ENCODE measurements around the gene HINFP. TPM values are rescaled to one million over a fixed set of nuclear protein-coding genes. Genes with fewer than 3 reads are reported as not detected.
"Not testable (repeated sequence)": the region's sequence is repeated elsewhere in the genome, so short reads cannot be mapped to it uniquely, and the experiment has no call there.

HINFP gene
- polyA plus RNA-seq, 4 donors = 21.3 to 44.1 (median 26.5) TPM

DNA sequence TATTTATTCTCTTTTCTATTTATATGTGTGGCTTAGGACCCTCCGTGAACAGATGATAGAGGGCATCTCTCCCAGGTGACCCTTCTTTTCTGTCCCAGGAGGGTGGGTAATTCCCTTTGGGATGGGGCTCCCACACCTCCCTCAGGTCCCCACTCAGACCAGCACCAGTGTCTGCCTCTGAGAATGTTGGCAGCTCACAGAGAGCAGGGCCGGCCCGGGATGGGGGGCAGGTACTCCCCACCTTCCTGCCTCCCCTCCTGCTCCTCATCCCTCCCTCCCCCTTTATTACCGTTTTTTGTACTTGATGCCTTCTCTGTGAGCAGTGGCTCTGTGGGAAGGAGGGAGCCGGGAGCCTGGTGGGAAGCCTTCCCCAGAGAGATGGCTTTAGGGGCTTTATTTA lies 4.8 kb upstream of the HINFP start:
- DNase-seq (ENCODE audit: low read depth in 4 of 4, low spot score in 3 of 4) = no peak

DNA sequence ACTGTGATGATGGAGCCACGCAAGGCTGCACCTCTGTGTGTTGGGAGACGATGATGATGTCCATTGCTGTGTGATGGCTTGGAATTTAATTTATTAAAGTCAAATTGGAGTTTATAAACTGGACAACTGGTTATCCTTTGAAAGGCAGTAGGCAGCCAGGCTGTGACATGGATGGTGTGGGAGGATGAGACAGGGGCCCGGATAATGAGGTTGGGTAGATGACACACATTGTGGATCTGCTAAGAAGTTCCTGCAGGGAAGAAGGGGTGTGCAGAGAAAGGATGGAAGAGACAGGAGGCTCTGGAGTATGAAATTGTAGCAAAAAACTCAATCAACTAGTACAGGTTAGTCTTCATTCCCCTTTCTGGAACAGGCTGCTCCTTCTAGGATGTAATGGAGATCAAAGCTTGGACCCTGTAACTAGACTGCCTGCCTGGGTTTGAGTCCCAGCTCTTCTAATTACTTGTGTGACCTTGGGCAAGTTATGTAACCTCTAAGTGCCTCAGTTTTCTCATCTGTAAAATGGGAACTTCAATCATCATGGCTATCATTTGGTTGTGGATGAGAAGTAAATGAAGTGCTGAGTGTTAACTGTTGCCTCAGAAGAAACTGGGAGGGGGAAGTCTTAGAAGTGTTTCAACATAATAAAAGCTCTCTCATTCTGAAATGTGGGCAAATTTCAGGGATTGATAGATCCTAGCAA lies 4.2 kb upstream of the HINFP start:
- no peak for DNase-seq (ENCODE audit: low read depth in 4 of 4, low spot score in 3 of 4)

GRCh38 chr11:119118227-119118626 lies 3.2 kb upstream of the HINFP start:
- DNase-seq (ENCODE audit: low read depth in 4 of 4, low spot score in 3 of 4) = no peak

- no peak for DNase-seq (ENCODE audit: low read depth in 4 of 4, low spot score in 3 of 4)
These were observed 2.4 kb upstream of the HINFP start for GRCh38 chr11:119118946-119119345.

DNA sequence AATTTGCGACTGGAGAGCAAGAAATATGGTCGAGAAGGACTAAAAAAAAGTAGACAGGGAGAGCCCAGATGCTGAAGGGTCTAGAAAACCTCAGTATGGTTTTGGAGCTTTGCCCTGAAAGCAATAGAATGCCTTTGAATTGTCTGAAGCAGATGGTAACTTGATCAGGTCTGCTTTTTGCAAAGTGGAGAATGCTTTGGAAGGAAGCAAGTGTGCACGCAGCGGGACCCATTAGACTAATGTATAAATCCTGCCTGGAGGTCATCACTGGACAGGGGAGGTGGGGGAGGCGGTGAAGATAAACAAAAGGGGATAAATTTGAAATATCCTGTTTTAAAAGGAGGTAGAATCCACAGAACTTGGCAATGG lies 757 bp upstream of the HINFP start:
- no peak for DNase-seq (ENCODE audit: low read depth in 4 of 4, low spot score in 3 of 4)

DNA sequence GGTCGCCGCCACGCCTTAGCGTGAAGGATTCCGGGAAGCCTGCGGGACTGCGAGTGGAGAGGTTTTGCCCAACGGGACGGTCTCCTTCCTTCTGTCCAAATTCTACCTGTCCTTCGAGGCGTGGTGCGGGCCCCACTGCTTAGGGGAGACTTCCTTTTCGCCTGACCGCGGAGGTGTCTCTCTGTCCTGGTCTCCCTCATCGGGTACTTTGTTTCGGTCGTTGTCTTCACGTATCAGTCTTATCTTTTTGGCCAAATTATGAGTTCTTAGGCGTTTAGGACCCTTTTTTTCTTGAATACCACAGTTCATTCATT lies 388 bp downstream of the HINFP start:
- no peak for DNase-seq (ENCODE audit: low read depth in 4 of 4, low spot score in 3 of 4)

DNA sequence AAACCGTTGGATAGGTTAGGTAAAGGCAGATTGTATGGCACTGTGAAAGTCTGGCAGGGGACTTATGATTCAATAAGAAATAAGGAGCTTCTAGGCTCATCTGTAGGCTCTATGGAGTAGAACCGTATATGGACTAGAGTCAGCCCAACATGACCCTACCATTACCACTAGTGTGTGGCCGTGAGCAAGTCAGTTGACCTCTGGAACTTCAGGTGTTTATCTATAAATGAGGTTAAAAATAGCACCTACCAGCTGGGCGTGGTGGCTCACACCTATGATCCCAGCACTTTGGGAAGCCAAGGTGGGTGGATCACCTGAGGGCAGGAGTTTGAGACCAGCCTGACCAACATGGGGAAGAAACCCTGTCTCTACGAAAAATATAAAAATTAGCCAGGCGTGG lies 4.4 kb downstream of the HINFP start:
- DNase-seq (ENCODE audit: low read depth in 4 of 4, low spot score in 3 of 4) = no peak

- no peak for DNase-seq (ENCODE audit: low read depth in 4 of 4, low spot score in 3 of 4)
These were observed 5.4 kb downstream of the HINFP start for GRCh38 chr11:119126675-119127268.

- no peak for DNase-seq (ENCODE audit: low read depth in 4 of 4, low spot score in 3 of 4)
These were observed 9.3 kb downstream of the HINFP start for GRCh38 chr11:119130662-119131061.

DNA sequence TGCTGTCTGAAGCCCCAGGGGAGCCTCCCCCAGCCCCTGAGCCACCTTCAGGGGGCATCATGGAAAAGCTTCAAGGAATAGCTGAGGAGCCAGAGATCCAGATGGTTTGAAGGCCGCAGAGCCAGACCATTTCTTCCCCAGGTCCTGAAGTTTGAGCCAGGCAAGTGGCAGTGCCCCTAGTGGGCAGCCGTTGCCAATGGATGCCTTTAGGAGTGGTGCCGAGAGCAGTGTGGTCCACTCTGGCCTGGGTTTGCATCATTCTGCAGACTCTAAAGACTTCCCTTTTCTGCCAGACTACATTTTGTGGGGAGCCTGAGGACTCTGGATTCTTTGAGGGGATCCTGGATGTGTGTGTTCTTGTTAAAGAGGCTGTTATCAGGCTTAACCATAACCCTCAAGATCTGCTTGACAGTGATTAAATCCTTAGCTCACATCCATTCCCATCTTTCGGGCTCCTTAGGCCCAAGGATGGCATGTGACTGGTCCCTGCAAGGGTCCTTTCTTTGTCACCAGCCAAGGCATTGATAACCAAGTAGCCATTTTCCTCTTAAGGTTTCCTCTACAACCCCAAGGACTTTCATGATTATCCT lies 13.1 kb downstream of the HINFP start:
- DNase-seq (ENCODE audit: low read depth in 4 of 4, low spot score in 3 of 4) = no peak

DNA sequence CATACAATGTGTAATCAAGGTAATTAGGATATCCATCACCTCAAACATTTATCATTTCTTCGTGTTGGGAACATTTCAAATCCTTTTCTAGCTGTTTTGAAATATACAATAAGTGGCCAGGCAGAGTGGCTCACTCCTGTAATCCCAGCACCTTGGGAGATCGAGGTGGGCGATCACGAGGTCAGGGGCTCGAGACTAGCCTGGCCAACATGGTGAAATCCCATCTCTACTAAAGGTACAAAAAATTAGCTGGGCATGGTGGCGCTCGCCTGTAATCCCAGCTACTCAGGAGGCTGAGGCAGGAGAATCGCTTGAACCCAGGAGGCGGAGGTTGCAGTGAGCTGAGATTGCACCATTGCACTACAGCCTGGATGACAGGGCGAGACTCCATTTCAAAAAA lies 17.9 kb downstream of the HINFP start:
- DNase-seq (ENCODE audit: low read depth in 4 of 4, low spot score in 3 of 4) = not testable (repeated sequence)

DNA sequence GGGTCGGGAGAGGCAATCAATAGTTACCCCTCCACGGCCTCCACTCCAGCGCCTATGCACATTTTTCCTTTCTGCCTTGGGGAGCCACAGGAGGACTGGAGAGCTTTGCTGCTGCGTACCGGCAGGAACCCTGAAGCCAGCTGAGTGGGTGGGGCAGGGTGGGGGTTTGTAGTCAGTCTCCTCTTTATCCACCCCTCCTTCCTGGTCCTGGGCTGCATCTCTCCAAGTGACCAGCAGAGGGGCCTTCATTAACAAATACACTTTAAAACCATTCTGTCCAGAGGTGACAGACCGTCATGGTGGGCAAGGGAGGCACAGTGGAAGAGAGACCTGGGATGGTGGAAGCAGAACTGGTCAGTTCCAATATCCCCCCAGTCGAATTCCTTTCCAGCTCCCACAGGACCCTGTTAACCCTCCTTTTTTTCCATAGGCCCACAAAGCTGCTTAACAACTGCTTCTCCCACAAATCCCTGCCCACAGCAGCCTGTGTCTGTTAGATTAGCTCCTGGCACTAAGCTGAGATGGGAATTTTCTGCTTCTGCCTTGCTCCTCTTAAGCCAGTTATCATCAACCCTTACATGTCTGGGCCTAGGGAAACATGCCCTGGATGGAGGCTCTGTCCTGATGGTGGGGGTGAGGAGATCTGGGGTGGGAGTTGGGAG lies 23.6 kb downstream of the HINFP start:
- DNase-seq (ENCODE audit: low read depth in 4 of 4, low spot score in 3 of 4) = peak in 2 of 4 donors; percentile 29 to 39

GRCh38 chr11:119145551-119145950 lies 24.2 kb downstream of the HINFP start:
- no peak for DNase-seq (ENCODE audit: low read depth in 4 of 4, low spot score in 3 of 4)

- no peak for DNase-seq (ENCODE audit: low read depth in 4 of 4, low spot score in 3 of 4)
These were observed 26.4 kb downstream of the HINFP start for GRCh38 chr11:119147604-119148333.

GRCh38 chr11:119148720-119149017 lies 27.3 kb downstream of the HINFP start:
- no peak for DNase-seq (ENCODE audit: low read depth in 4 of 4, low spot score in 3 of 4)

GRCh38 chr11:119149018-119149785 lies 27.8 kb downstream of the HINFP start, which contains the start of gene ABCG4:
TSS of gene ABCG4 (plus strand) at chr11:119149052. CDS start at chr11:119149966, 914 bp downstream.
- no peak for DNase-seq (ENCODE audit: low read depth in 4 of 4, low spot score in 3 of 4)

DNA sequence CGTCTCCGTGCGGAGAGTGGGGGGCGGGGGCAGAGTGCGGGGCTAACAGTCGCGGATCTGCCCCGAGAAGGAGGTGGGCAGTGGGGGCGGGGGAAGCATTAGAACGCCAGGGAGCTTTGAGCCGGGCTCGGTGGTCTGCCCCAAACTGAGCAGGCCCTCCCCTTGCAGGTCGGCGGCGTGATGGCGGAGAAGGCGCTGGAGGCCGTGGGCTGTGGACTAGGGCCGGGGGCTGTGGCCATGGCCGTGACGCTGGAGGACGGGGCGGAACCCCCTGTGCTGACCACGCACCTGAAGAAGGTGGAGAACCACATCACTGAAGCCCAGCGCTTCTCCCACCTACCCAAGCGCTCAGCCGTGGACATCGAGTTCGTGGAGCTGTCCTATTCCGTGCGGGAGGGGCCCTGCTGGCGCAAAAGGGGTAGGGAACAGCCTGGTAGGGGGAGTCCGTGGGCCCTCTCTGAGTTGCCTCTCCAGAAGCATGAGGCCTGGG lies 28.5 kb downstream of the HINFP start:
- DNase-seq (ENCODE audit: low read depth in 4 of 4, low spot score in 3 of 4) = no peak

DNA sequence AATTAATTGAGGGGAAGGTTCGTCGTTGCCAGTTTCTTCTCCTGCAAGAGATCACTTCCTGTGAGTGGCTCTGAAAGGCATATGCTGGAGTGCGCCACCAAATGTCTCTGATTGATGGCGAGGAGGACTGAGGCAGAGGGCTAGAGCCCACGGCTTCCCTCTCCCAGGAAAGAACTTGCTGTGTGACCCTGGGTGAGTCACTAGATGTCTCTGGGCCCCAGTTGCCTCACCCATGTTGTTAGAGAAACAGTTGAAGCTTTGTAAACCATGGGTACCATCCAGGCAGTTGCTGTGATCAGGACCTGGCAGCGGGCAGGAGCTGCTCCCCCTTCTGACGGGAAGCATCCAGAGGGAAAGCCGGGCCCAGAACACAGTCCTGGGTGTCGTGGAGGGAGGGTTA lies 30.7 kb downstream of the HINFP start:
- no peak for DNase-seq (ENCODE audit: low read depth in 4 of 4, low spot score in 3 of 4)

- no peak for DNase-seq (ENCODE audit: low read depth in 4 of 4, low spot score in 3 of 4)
These were observed 31.2 kb downstream of the HINFP start for GRCh38 chr11:119152604-119153003.

GRCh38 chr11:119153049-119153818 lies 31.9 kb downstream of the HINFP start:
- no peak for DNase-seq (ENCODE audit: low read depth in 4 of 4, low spot score in 3 of 4)

Data from left renal pelvis (tissue), 4 donors.